Chondrocyte (in vitro differentiated cells): Measurements from ENCODE around the gene HS3ST3B1. TPM values are rescaled to one million over a fixed set of nuclear protein-coding genes. Genes with fewer than 3 reads are reported as not detected.

Experiments used
- DNase-seq: peaks from one replicate; pipeline ENCODE4 v3.0.0; 2021; ENCODE audit warnings: mixed read lengths, low spot score
- H3K27ac Mint-ChIP-seq: one replicate; pipeline ENCODE4 v1.8.0; 2021; ENCODE audit warnings: mild to moderate bottlenecking, moderate library complexity, mixed read lengths; ENCODE audit not compliant: unreplicated experiment
- H3K27me3 Mint-ChIP-seq: 2 replicates; pipeline ENCODE4 v1.8.0; 2021; ENCODE audit warnings: low read depth, mixed read lengths
- H3K36me3 Mint-ChIP-seq: 2 replicates; pipeline ENCODE4 v1.8.0; 2021; ENCODE audit warnings: low read depth, mixed read lengths
- H3K4me1 Mint-ChIP-seq: 2 replicates; pipeline ENCODE4 v1.8.0; 2021; ENCODE audit warnings: low read depth, mild to moderate bottlenecking, mixed read lengths
- H3K4me3 Mint-ChIP-seq: one replicate; pipeline ENCODE4 v1.8.0; 2021; ENCODE audit warnings: mild to moderate bottlenecking, moderate library complexity, mixed read lengths; ENCODE audit not compliant: unreplicated experiment
- H3K9me3 Mint-ChIP-seq: 2 replicates; pipeline ENCODE4 v1.8.0; 2021; ENCODE audit warnings: low read depth, mixed read lengths
- CTCF ChIP-seq: fragments of 200-600 bp; sonication (generic); IDR thresholded peaks from 2 replicates; pipeline ENCODE4 v1.5.0; 2021; ENCODE audit warnings: antibody characterized with exemption, mild to moderate bottlenecking, moderate library complexity
- total RNA-seq: library from RNA; stranded (reverse); gene quantifications from 3 replicates; pipeline ENCODE4 v1.2.1, GENCODE V29; 2021

HS3ST3B1 gene
- total RNA-seq, 1 donor from 2014 or later = 27.1 TPM

GRCh38 chr17:14333506-14333905, 32.6 kb downstream of the HS3ST3B1 start:
- no peak for DNase-seq
- Mint-ChIP-seq H3K4me3 (no peak overlapping the region), H3K36me3 (peaks cover 5% of the 10 kb centered on the region), H3K9me3 (no peaks in the 10 kb centered on the region), H3K27me3 (no peaks in the 10 kb centered on the region), H3K27ac (no peak overlapping the region), H3K4me1 (peaks cover 50% of the 10 kb centered on the region)
- no peak for TF ChIP-seq CTCF

GRCh38 chr17:14334276-14334840, 33.5 kb downstream of the HS3ST3B1 start:
- H3K27me3 Mint-ChIP-seq = no peaks in the 10 kb centered on the region
- no peak overlapping the region for H3K4me3 Mint-ChIP-seq
- H3K27ac Mint-ChIP-seq = peak overlapping the region; percentile 5
- H3K36me3 Mint-ChIP-seq = peaks cover 5% of the 10 kb centered on the region
- TF ChIP-seq CTCF = no peak
- peaks cover 41% of the 10 kb centered on the region for H3K4me1 Mint-ChIP-seq
- no peaks in the 10 kb centered on the region for H3K9me3 Mint-ChIP-seq
- DNase-seq = no peak

- no peaks in the 10 kb centered on the region for H3K9me3 Mint-ChIP-seq
- H3K36me3 Mint-ChIP-seq = peaks cover 5% of the 10 kb centered on the region
- peaks cover 40% of the 10 kb centered on the region for H3K4me1 Mint-ChIP-seq
- TF ChIP-seq CTCF = no peak
- H3K4me3 Mint-ChIP-seq = no peak overlapping the region
- H3K27me3 Mint-ChIP-seq = no peaks in the 10 kb centered on the region
- no peak overlapping the region for H3K27ac Mint-ChIP-seq
- no peak for DNase-seq
These were observed 34.0 kb downstream of the HS3ST3B1 start for GRCh38 chr17:14334919-14335318.

- DNase-seq = no peak
- TF ChIP-seq CTCF = no peak
- Mint-ChIP-seq H3K27me3 (no peaks in the 10 kb centered on the region), H3K4me3 (no peak overlapping the region), H3K36me3 (peaks cover 5% of the 10 kb centered on the region), H3K9me3 (no peaks in the 10 kb centered on the region), H3K27ac (no peak overlapping the region), H3K4me1 (peaks cover 46% of the 10 kb centered on the region)
These were observed 35.5 kb downstream of the HS3ST3B1 start for GRCh38 chr17:14336418-14336817.

GRCh38 chr17:14337596-14338079, 36.8 kb downstream of the HS3ST3B1 start:
- H3K36me3 Mint-ChIP-seq = peaks cover 5% of the 10 kb centered on the region

More at GRCh38 chr17:14337596-14338079, 36.8 kb downstream of the HS3ST3B1 start:
- DNase-seq = no peak
- no peak for TF ChIP-seq CTCF
- peaks cover 51% of the 10 kb centered on the region for H3K4me1 Mint-ChIP-seq
- no peaks in the 10 kb centered on the region for H3K9me3 Mint-ChIP-seq
- H3K4me3 Mint-ChIP-seq = no peak overlapping the region
- no peak overlapping the region for H3K27ac Mint-ChIP-seq
- no peaks in the 10 kb centered on the region for H3K27me3 Mint-ChIP-seq
